HepG2 (cell line): ENCODE measurements around the gene NOP9. TPM values are rescaled to one million over a fixed set of nuclear protein-coding genes. Genes with fewer than 3 reads are reported as not detected.

Experiments
- AHR ChIP-seq: IDR thresholded peaks from 2 replicates; pipeline ENCODE4 v1.6.1; 2018; ENCODE audit warnings: missing genetic modification reagents, missing compliant biosample characterization
- E2F1 ChIP-seq: sonication (generic); formaldehyde crosslinking; IDR thresholded peaks from 2 replicates; pipeline ENCODE4 v1.5.0; 2020; ENCODE audit warnings: missing genetic modification reagents
- FOXA3 ChIP-seq: IDR thresholded peaks from 2 replicates; pipeline ENCODE4 v1.6.1; 2016; ENCODE audit warnings: missing genetic modification reagents, missing compliant biosample characterization
- HCFC1 ChIP-seq: fragments of 150-350 bp; IDR thresholded peaks from 2 replicates; pipeline ENCODE4 v1.6.1; 2014; ENCODE audit warnings: low read depth, low read length
- HNRNPK ChIP-seq: fragments of 200-400 bp; formaldehyde crosslinking; IDR thresholded peaks from 2 replicates; pipeline ENCODE4 v1.6.1; 2018; ENCODE audit warnings: low read length, low read depth, moderate library complexity, mild to moderate bottlenecking; ENCODE audit not compliant: poor library complexity, severe bottlenecking
- KLF13 ChIP-seq: sonication (generic); formaldehyde crosslinking; IDR thresholded peaks from 2 replicates; pipeline ENCODE4 v1.4.0; 2020; ENCODE audit warnings: mild to moderate bottlenecking, missing genetic modification reagents
- NFE2L1 ChIP-seq: sonication (generic); formaldehyde crosslinking; IDR thresholded peaks from 2 replicates; pipeline ENCODE4 v1.4.0; 2020; ENCODE audit warnings: missing genetic modification reagents, mild to moderate bottlenecking, borderline replicate concordance
- NFKB2 ChIP-seq: sonication (generic); formaldehyde crosslinking; IDR thresholded peaks from 2 replicates; pipeline ENCODE4 v1.4.0; 2020; ENCODE audit warnings: missing genetic modification reagents, borderline replicate concordance
- REPIN1 ChIP-seq: sonication (generic); formaldehyde crosslinking; IDR thresholded peaks from 2 replicates; pipeline ENCODE4 v1.8.0; 2022; ENCODE audit warnings: missing genetic modification reagents, low read depth, mild to moderate bottlenecking, borderline replicate concordance
- SMAD1 ChIP-seq: sonication (generic); formaldehyde crosslinking; IDR thresholded peaks from 2 replicates; pipeline ENCODE4 v1.4.0; 2020; ENCODE audit warnings: missing genetic modification reagents, low read depth, mild to moderate bottlenecking, borderline replicate concordance
- SOX5 ChIP-seq: IDR thresholded peaks from 2 replicates; pipeline ENCODE4 v1.6.1; 2016; ENCODE audit warnings: borderline replicate concordance
- TBX2 ChIP-seq: sonication (generic); formaldehyde crosslinking; IDR thresholded peaks from 2 replicates; pipeline ENCODE4 v1.5.0; 2020; ENCODE audit warnings: missing genetic modification reagents, mild to moderate bottlenecking, borderline replicate concordance
- TCF12 ChIP-seq, 2 experiments: fragments of 450-650 bp in 1 of 2; sonication (generic) in 1 of 2; formaldehyde crosslinking in 1 of 2; IDR thresholded peaks; 2 replicates each; pipeline versions ENCODE4 v1.6.1 to v1.8.0; 2017 to 2022; ENCODE audit warnings: antibody characterized with exemption in 1 of 2, mild to moderate bottlenecking in 1 of 2, missing genetic modification reagents in 1 of 2, moderate library complexity in 1 of 2
- ZC3H13 ChIP-seq: sonication (generic); formaldehyde crosslinking; IDR thresholded peaks from 2 replicates; pipeline ENCODE4 v1.8.1; 2023; ENCODE audit warnings: mild to moderate bottlenecking, missing genetic modification reagents, moderate library complexity
- ZFP37 ChIP-seq: sonication (generic); formaldehyde crosslinking; IDR thresholded peaks from 2 replicates; pipeline ENCODE4 v1.4.0; 2020; ENCODE audit warnings: missing genetic modification reagents, borderline replicate concordance
- ZNF264 ChIP-seq: sonication (generic); formaldehyde crosslinking; IDR thresholded peaks from 2 replicates; pipeline ENCODE4 v1.4.0; 2020; ENCODE audit warnings: missing genetic modification reagents
- ZNF589 ChIP-seq: sonication (generic); formaldehyde crosslinking; conservative IDR thresholded peaks from 2 replicates; pipeline ENCODE4 v1.8.0; 2022; ENCODE audit warnings: mild to moderate bottlenecking, moderate library complexity, missing genetic modification reagents
- ZNF761 ChIP-seq: sonication (generic); formaldehyde crosslinking; conservative IDR thresholded peaks from 2 replicates; pipeline ENCODE4 v1.4.0; 2020; ENCODE audit warnings: mild to moderate bottlenecking, missing genetic modification reagents
- ZNF777 ChIP-seq: sonication (generic); formaldehyde crosslinking; IDR thresholded peaks from 2 replicates; pipeline ENCODE4 v1.4.0; 2020; ENCODE audit warnings: missing genetic modification reagents
- ZNF879 ChIP-seq: sonication (generic); formaldehyde crosslinking; IDR thresholded peaks from 2 replicates; pipeline ENCODE4 v1.8.1; 2023; ENCODE audit warnings: missing genetic modification reagents
- polyA plus RNA-seq, 8 experiments: library from polyadenylated mRNA; depleted of rRNA in 3 of 8; stranded (reverse) in 7 of 8; unstranded in 1 of 8; fragments of >200 nt; fragmentation: Illumina TruSeq in 4 of 8; extraction: Trizol in 4 of 8; gene quantifications; 2 replicates each; pipeline versions ENCODE4 v1.2.1 to v1.2.3, GENCODE V29; 2011 to 2016; ENCODE audit warnings: low read depth in 4 of 8, missing spikeins in 1 of 8, mixed read lengths in 1 of 8; ENCODE audit not compliant: insufficient read depth in 1 of 8
- total RNA-seq, 5 experiments: library from RNA; depleted of rRNA; stranded (reverse); fragments of >200 nt; fragmentation: Illumina TruSeq; extraction: Trizol; gene quantifications; 2 replicates each; pipeline ENCODE4 v1.2.3, GENCODE V29; 2016; ENCODE audit warnings: low read depth in 1 of 5
- TF ChIP-seq, protein P1 (sequence below): sonication (generic); formaldehyde crosslinking; conservative IDR thresholded peaks from 2 replicates; pipeline ENCODE4 v1.8.0; 2022; ENCODE audit warnings: low read depth, missing genetic modification reagents
- TF ChIP-seq, protein P2 (sequence below): IDR thresholded peaks from 2 replicates; pipeline ENCODE4 v1.6.1; 2016
- TF ChIP-seq, protein P3 (sequence below): sonication (generic); formaldehyde crosslinking; IDR thresholded peaks from 2 replicates; pipeline ENCODE4 v1.5.0; 2020; ENCODE audit warnings: mild to moderate bottlenecking, missing genetic modification reagents, borderline replicate concordance

NOP9 gene
- total and polyA plus RNA-seq, 2 of the 13 experiments (the other 11 are each of a cell fraction or from before 2014, with no cell fraction given), result 24.5 to 61.6 TPM

GRCh38 chr14:24255931-24256711 lies 43.5 kb upstream of the NOP9 start (continued):
- TF ChIP-seq ZFP37 (CRISPR knock-in tag) (no peak), SMAD1 (CRISPR knock-in tag) (0 out of 2 replicates have a peak, but pooled peaks have one; percentile 36), TCF12 (IDR thresholded peaks at IDR 0.05) (no peak), TCF12 (CRISPR knock-in tag; IDR thresholded peaks at IDR 0.05) (0 out of 2 replicates have a peak, but pooled peaks have one; percentile 43), ZC3H13 (CRISPR knock-in tag) (no peak), ZNF879 (no peak), AHR (CRISPR knock-in tag) (no peak), SOX5 (CRISPR knock-in tag) (0 out of 2 replicates have a peak, but pooled peaks have one; percentile 43), TBX2 (CRISPR knock-in tag) (peak; percentile 53; the same call in 1 of the 2 replicates), HNRNPK (no peak), KLF13 (CRISPR knock-in tag) (0 out of 2 replicates have a peak, but pooled peaks have one; percentile 10), REPIN1 (CRISPR knock-in tag) (peak; percentile 90; the same call in 1 of the 2 replicates), NFKB2 (CRISPR knock-in tag) (peak; percentile 44; the same call in 1 of the 2 replicates), NFE2L1 (0 out of 2 replicates have a peak, but pooled peaks have one; percentile 49), ZNF589 (CRISPR knock-in tag) (no peak), E2F1 (CRISPR knock-in tag) (no peak), FOXA3 (CRISPR knock-in tag) (0 out of 2 replicates have a peak, but pooled peaks have one; percentile 30), ZNF761 (CRISPR knock-in tag) (no peak), ZNF777 (CRISPR knock-in tag) (no peak), ZNF264 (CRISPR knock-in tag) (no peak), HCFC1 (no peak)
- TF ChIP-seq, protein P1, sequence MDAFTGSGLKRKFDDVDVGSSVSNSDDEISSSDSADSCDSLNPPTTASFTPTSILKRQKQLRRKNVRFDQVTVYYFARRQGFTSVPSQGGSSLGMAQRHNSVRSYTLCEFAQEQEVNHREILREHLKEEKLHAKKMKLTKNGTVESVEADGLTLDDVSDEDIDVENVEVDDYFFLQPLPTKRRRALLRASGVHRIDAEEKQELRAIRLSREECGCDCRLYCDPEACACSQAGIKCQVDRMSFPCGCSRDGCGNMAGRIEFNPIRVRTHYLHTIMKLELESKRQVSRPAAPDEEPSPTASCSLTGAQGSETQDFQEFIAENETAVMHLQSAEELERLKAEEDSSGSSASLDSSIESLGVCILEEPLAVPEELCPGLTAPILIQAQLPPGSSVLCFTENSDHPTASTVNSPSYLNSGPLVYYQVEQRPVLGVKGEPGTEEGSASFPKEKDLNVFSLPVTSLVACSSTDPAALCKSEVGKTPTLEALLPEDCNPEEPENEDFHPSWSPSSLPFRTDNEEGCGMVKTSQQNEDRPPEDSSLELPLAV (CRISPR knock-in tag), result no peak
- TF ChIP-seq, protein P2, sequence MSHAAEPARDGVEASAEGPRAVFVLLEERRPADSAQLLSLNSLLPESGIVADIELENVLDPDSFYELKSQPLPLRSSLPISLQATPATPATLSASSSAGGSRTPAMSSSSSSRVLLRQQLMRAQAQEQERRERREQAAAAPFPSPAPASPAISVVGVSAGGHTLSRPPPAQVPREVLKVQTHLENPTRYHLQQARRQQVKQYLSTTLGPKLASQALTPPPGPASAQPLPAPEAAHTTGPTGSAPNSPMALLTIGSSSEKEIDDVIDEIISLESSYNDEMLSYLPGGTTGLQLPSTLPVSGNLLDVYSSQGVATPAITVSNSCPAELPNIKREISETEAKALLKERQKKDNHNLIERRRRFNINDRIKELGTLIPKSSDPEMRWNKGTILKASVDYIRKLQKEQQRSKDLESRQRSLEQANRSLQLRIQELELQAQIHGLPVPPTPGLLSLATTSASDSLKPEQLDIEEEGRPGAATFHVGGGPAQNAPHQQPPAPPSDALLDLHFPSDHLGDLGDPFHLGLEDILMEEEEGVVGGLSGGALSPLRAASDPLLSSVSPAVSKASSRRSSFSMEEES (CRISPR knock-in tag), result no peak
- TF ChIP-seq, protein P3, sequence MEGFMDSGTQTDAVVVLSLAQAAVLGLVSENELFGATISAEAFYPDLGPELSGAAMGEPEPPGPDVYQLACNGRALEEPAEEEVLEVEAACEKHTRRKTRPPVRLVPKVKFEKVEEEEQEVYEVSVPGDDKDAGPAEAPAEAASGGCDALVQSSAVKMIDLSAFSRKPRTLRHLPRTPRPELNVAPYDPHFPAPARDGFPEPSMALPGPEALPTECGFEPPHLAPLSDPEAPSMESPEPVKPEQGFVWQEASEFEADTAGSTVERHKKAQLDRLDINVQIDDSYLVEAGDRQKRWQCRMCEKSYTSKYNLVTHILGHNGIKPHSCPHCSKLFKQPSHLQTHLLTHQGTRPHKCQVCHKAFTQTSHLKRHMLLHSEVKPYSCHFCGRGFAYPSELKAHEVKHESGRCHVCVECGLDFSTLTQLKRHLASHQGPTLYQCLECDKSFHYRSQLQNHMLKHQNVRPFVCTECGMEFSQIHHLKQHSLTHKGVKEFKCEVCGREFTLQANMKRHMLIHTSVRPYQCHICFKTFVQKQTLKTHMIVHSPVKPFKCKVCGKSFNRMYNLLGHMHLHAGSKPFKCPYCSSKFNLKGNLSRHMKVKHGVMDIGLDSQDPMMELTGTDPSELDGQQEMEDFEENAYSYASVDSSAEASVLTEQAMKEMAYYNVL, result no peak
